A549 treated with AZD2906 at 1 μM for 4 hours (cell line): Measurements from ENCODE around the gene DSC3. TPM values are rescaled to one million over a fixed set of nuclear protein-coding genes. Genes with fewer than 3 reads are reported as not detected.

Source experiments
- total RNA-seq: library from RNA; stranded (reverse); fragments of 200-300 nt; extraction: Qiagen RNA extraction; gene quantifications from 5 replicates; pipeline ENCODE4 v1.2.3, GENCODE V29; 2022

Gene DSC3
- 1.00 to 1.9 TPM (median 1.2 TPM) in 5 replicates for total RNA-seq

DNA sequence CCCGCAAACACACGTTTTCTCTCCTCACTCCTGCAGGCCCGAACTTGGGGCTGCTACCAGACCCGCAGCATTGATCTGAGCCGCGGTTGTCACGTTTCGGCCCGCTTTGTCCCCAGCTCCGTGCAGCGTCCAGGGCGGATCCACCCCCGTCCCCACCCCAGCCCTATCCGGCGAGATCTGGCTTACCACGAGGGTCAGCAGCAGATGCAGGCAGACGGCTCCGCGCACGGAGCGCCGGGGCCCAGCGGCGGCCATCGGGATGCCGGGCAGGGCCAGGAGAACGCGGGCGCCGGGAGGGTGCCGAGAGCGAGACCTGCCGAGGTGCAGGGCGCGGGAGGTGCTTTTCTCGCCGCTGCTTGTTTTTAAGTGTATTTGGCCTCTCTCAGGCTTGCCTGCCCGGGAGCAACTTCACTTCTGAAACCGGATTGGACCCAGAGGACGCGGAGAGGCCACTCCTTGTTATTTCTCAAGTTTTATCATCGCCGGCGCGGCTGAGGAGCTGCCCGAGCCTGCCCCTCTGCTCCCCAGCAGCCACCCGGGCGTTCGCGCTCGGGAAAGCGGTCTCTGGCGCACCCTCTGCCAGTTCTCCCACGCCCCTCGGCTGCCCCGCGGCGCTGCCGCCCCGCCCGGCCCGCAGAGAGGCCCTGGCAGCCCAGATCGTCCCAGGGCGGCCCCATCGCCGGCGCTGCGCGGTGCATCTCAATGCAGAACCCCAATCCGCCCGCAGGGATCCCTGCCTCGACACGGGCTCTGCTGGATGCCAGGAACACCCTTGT lies at the start of gene DSC3:
Gene DSC3 (minus strand): TSS at position 337 of the 776 bp plus-strand sequence. CDS start 82 bp downstream, at position 255.

Other genes with a start within 250 kb of the DSC3 start
- 0.71 to 1.00 TPM (median 0.85 TPM) in 5 replicates for gene DSC2, start 59.7 kb upstream of the DSC3 start, total RNA-seq
- gene DSC1, start 120.1 kb upstream of the DSC3 start, total RNA-seq = not detected in 5 replicates